H1 (cell line): ENCODE data around the gene PRDM10. TPM values are rescaled to one million over a fixed set of nuclear protein-coding genes. Genes with fewer than 3 reads are reported as not detected.

Source experiments
- ASH2L ChIP-seq: fragments of 200-600, 300-600 bp; sonication (generic); IDR thresholded peaks from one replicate; pipeline ENCODE4 v1.7.1; 2017; ENCODE audit warnings: low read length
- BCL11A ChIP-seq, 2 experiments: IDR thresholded peaks; one replicate each; pipeline ENCODE4 v1.6.1; 2011; ENCODE audit warnings: low read depth in 2 of 2, low read length in 2 of 2, mild to moderate bottlenecking in 2 of 2
- KDM4A ChIP-seq: IDR thresholded peaks from one replicate; pipeline ENCODE4 v1.7.1; 2012; ENCODE audit warnings: low read depth, mild to moderate bottlenecking, moderate library complexity, low read length, inconsistent platforms; ENCODE audit not compliant: severe bottlenecking
- NRF1 ChIP-seq: IDR thresholded peaks from 2 replicates; pipeline ENCODE4 v1.6.1; 2011; ENCODE audit warnings: mild to moderate bottlenecking, low read depth, low read length, improper control_type of control experiment
- POLR2A ChIP-seq, 2 experiments: IDR thresholded peaks; 1 replicate in 1 of 2; 2 replicates in 1 of 2; pipeline ENCODE4 v1.6.1; 2011; ENCODE audit warnings: low read depth in 2 of 2, low read length in 2 of 2, mild to moderate bottlenecking in 2 of 2; ENCODE audit errors: control extremely low read depth in 1 of 2
- RFX5 ChIP-seq: IDR thresholded peaks from 2 replicates; pipeline ENCODE4 v1.6.1; 2011; ENCODE audit warnings: low read depth, low read length, improper control_type of control experiment, borderline replicate concordance
- SIN3A ChIP-seq, 2 experiments: IDR thresholded peaks in 1 of 2; conservative IDR thresholded peaks in 1 of 2; 2 replicates each; pipeline ENCODE4 v1.6.1; 2011 to 2012; ENCODE audit warnings: low read length in 2 of 2, improper control_type of control experiment in 1 of 2, low read depth in 1 of 2, mild to moderate bottlenecking in 1 of 2
- TAF7 ChIP-seq: optimal IDR thresholded peaks from 2 replicates; pipeline ENCODE3; 2011; ENCODE audit warnings: low read depth, mild to moderate bottlenecking, inconsistent platforms, low read length, moderate library complexity, borderline replicate concordance
- TEAD4 ChIP-seq: IDR thresholded peaks from 2 replicates; pipeline ENCODE4 v1.6.1; 2012; ENCODE audit warnings: low read depth, low read length, inconsistent platforms, mixed read lengths
- polyA plus RNA-seq, 7 experiments: library from polyadenylated mRNA; depleted of rRNA in 3 of 7; stranded (reverse) in 5 of 7; unstranded in 2 of 7; fragments of >200 nt in 5 of 7; fragments of 200-250 nt in 2 of 7; gene quantifications; 1 replicate in 5 of 7; 2 replicates in 1 of 7; 4 replicates in 1 of 7; pipeline versions ENCODE4 v1.2.1 to v1.2.3, GENCODE V29; 2011 to 2013; ENCODE audit warnings: missing spikeins in 2 of 7, mixed read lengths in 2 of 7
- total RNA-seq: library from RNA; stranded (reverse); fragmentation: NEBNext Ultra II Directional; extraction: Animal tissue kit (Norgen Biotek cat#: 25700); gene quantifications from 2 replicates; pipeline ENCODE4 v1.2.1, GENCODE V29; 2021

The PRDM10 gene
- total and polyA plus RNA-seq, 2 of the 8 experiments (the other 6 are each of a cell fraction or from before 2014, with no cell fraction given), result 15.5 to 19.2 TPM

DNA sequence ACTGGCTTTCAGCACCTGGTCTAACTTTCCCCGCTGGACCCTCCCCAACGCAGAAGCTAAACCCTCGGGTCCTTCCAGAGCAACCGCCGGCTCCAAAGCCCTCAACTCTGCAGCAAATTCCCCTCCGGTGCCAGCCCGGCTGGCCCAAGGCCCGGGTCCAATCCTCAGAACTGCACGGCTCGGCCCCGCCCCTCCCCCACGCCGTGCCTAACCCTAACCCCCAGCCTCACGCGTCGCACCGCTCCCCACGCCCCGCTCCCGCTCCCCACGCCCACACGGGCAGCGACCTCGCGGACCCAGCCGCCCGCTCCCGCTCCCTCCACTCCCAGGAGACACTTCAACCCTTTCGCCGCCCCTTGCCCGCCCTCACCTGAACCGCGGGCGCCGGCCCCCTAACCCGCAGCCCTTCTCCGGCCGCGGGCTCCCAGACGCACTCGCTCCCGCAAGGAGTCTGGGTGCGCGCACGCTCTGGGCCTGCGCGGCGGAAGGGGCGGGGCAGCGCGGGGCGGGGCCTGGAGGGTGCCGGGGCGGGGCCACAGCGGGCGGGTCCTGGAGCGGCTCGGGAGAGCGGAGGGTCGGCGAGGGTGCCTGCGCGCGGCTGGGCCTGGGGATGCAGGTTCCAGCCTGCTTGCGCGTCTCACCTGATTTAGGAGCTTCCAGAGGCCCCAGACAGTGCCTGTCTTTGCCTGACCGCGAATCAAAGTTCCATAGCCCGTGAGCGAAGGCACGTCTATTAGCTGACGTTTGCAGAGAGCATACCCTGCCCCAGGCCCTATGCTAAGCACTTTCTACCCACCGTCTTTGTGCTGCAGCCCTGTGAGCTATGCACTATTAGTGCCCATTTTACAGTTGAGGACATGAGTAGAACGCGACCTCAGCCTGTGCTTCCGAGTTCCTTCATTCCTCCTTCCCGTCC is 107.3 kb downstream of the PRDM10 start, which contains the start of gene NFRKB (continued):
- TF ChIP-seq RFX5 (no peak), TEAD4 (peak; percentile 13; the same call in 1 of the 2 replicates), SIN3A (conservative IDR thresholded peaks at IDR 0.05 in 1 of 2, IDR thresholded peaks at IDR 0.05 in 1 of 2; ENCODE audit: low read depth in 1 of 2, low read length in 2 of 2) (peak; percentile 25 to 37; a peak in 1 of 4 replicates), ASH2L (peak; percentile 96), BCL11A (IDR thresholded peaks at IDR 0.05; ENCODE audit: low read depth in 2 of 2, low read length in 2 of 2) (no peak), KDM4A (peak; percentile 57), TAF7 (peak; percentile 45), POLR2A (IDR thresholded peaks at IDR 0.05; ENCODE audit: control extremely low read depth in 1 of 2, low read depth in 2 of 2, low read length in 2 of 2) (peak; percentile 72 to 78), NRF1 (peak; percentile 27; the same call in 1 of the 2 replicates)
